CD14-positive monocyte (primary cell): ENCODE measurements around the gene DYNC1I1. TPM values are rescaled to one million over a fixed set of nuclear protein-coding genes. Genes with fewer than 3 reads are reported as not detected.

ENCODE experiments used
- DNase-seq, 3 donors: peaks; one replicate each; pipeline ENCODE4 v3.0.0-alpha.2; 2011 to 2022
- H2AFZ ChIP-seq: 2 replicates; pipeline ENCODE4 v1.6.0; 2012; ENCODE audit warnings: mild to moderate bottlenecking, low read depth, low read length, inconsistent platforms; ENCODE audit not compliant: insufficient read depth, poor library complexity, severe bottlenecking
- H3K27ac ChIP-seq, 2 donors: 1 replicate in 1 of 2; 2 replicates in 1 of 2; pipeline ENCODE4 v1.5.1; 2012 to 2013; ENCODE audit warnings: low read length in 2 of 2, control low read depth in 1 of 2, inconsistent platforms in 1 of 2, low read depth in 1 of 2, mild to moderate bottlenecking in 1 of 2
- H3K27me3 ChIP-seq, 2 donors: one replicate each; pipeline versions ENCODE4 v1.6.0 to v1.6.1; 2011 to 2013; ENCODE audit warnings: low read length in 2 of 2; ENCODE audit not compliant: control insufficient read depth in 2 of 2, insufficient read depth in 2 of 2
- H3K36me3 ChIP-seq, 2 donors: replicated peaks in 1 of 2; 1 replicate in 1 of 2; 2 replicates in 1 of 2; pipeline versions ENCODE4 v1.5.1 to v1.6.1; 2012 to 2013; ENCODE audit warnings: low read length in 2 of 2, control low read depth in 1 of 2, inconsistent platforms in 1 of 2, mild to moderate bottlenecking in 1 of 2; ENCODE audit not compliant: insufficient read depth in 2 of 2, control insufficient read depth in 1 of 2
- H3K4me1 ChIP-seq, 2 donors: 1 replicate in 1 of 2; 2 replicates in 1 of 2; pipeline versions ENCODE4 v1.5.1 to v1.6.1; 2012 to 2013; ENCODE audit warnings: low read length in 2 of 2, control low read depth in 1 of 2, inconsistent platforms in 1 of 2, mild to moderate bottlenecking in 1 of 2, moderate library complexity in 1 of 2; ENCODE audit not compliant: insufficient read depth in 2 of 2, control insufficient read depth in 1 of 2
- H3K4me2 ChIP-seq: replicated peaks from 2 replicates; pipeline ENCODE3; 2012; ENCODE audit warnings: low read length, moderate library complexity, mild to moderate bottlenecking; ENCODE audit not compliant: poor library complexity, severe bottlenecking; ENCODE audit errors: extremely low read depth
- H3K4me3 ChIP-seq, 3 experiments: fragments of 200-600 bp in 1 of 3; sonication (generic) in 1 of 3; replicated peaks in 1 of 3; 1 replicate in 2 of 3; 2 replicates in 1 of 3; pipeline ENCODE4 v1.5.1; 2011 to 2013; ENCODE audit warnings: low read length in 3 of 3, mild to moderate bottlenecking in 3 of 3, control low read depth in 2 of 3, low read depth in 2 of 3, inconsistent platforms in 1 of 3, moderate library complexity in 1 of 3
- H3K79me2 ChIP-seq: 2 replicates; pipeline ENCODE4 v1.6.0; 2012; ENCODE audit warnings: mild to moderate bottlenecking, control low read depth, inconsistent platforms, low read length, moderate library complexity; ENCODE audit not compliant: insufficient read depth
- H3K9ac ChIP-seq: 2 replicates; pipeline ENCODE4 v1.6.0; 2017; ENCODE audit warnings: low read length, mild to moderate bottlenecking; ENCODE audit not compliant: insufficient read depth, poor library complexity, severe bottlenecking
- H3K9me3 ChIP-seq, 2 donors: replicated peaks in 1 of 2; 1 replicate in 1 of 2; 2 replicates in 1 of 2; pipeline versions ENCODE4 v1.5.1 to v1.6.1; 2012 to 2013; ENCODE audit warnings: low read length in 2 of 2, control low read depth in 1 of 2; ENCODE audit not compliant: control insufficient read depth in 1 of 2, insufficient read depth in 1 of 2
- H4K20me1 ChIP-seq: 2 replicates; pipeline ENCODE4 v1.6.0; 2012; ENCODE audit warnings: mild to moderate bottlenecking, low read length, control low read depth, moderate library complexity; ENCODE audit not compliant: insufficient read depth
- H3K27ac Mint-ChIP-seq, 7 donors: one replicate each; pipeline ENCODE4 v1.8.0; 2020; ENCODE audit warnings: mild to moderate bottlenecking in 7 of 7, mixed read lengths in 7 of 7, moderate library complexity in 6 of 7, inconsistent platforms in 2 of 7
- H3K27me3 Mint-ChIP-seq, 3 donors: one replicate each; pipeline ENCODE4 v1.8.0; 2021 to 2022; ENCODE audit warnings: low read depth in 3 of 3, mild to moderate bottlenecking in 3 of 3, mixed read lengths in 3 of 3, moderate library complexity in 3 of 3, inconsistent platforms in 1 of 3
- H3K36me3 Mint-ChIP-seq, 2 donors: one replicate each; pipeline ENCODE4 v1.8.0; 2020; ENCODE audit warnings: mixed read lengths in 2 of 2, inconsistent platforms in 1 of 2, mild to moderate bottlenecking in 1 of 2
- H3K4me1 Mint-ChIP-seq: one replicate; pipeline ENCODE4 v1.8.0; 2020; ENCODE audit warnings: mild to moderate bottlenecking, mixed read lengths
- H3K4me3 Mint-ChIP-seq, 2 donors: one replicate each; pipeline ENCODE4 v1.8.0; 2020; ENCODE audit warnings: mild to moderate bottlenecking in 2 of 2, mixed read lengths in 2 of 2, moderate library complexity in 1 of 2
- H3K9me3 Mint-ChIP-seq, 7 donors: one replicate each; pipeline ENCODE4 v1.8.0; 2020 to 2022; ENCODE audit warnings: mixed read lengths in 7 of 7, mild to moderate bottlenecking in 6 of 7, moderate library complexity in 6 of 7, inconsistent platforms in 2 of 7
- WGBS: methylation state at CpG from one replicate; pipeline ENCODE4 v1.1.5; 2013; ENCODE audit warnings: missing lambda C conversion rate; ENCODE audit not compliant: insufficient coverage; 5-methylcytosine and 5-hydroxymethylcytosine counted together
- intact Hi-C, 2 donors: fragments of 100-400 bp; cut with micrococcal nuclease; formaldehyde crosslinking; loops; one replicate each; pipeline versions ENCODE4 v1.15.0 to v1.15.1; 2023
- polyA plus RNA-seq, 3 donors: library from polyadenylated mRNA; depleted of rRNA in 1 of 3; unstranded in 2 of 3; stranded (reverse) in 1 of 3; fragments of 300-500 nt in 2 of 3; fragments of >200 nt in 1 of 3; fragmentation: Illumina TruSeq in 2 of 3; gene quantifications; 1 replicate in 2 of 3; 2 replicates in 1 of 3; pipeline ENCODE4 v1.2.3, GENCODE V29; 2012 to 2021
- TF ChIP-seq, protein P1 (sequence below): fragments of 200-600 bp; IDR thresholded peaks from one replicate; pipeline ENCODE4 v1.8.0; 2022; ENCODE audit warnings: antibody characterized with exemption, mild to moderate bottlenecking

DYNC1I1 gene
- polyA plus RNA-seq, 3 donors = not detected

DNA sequence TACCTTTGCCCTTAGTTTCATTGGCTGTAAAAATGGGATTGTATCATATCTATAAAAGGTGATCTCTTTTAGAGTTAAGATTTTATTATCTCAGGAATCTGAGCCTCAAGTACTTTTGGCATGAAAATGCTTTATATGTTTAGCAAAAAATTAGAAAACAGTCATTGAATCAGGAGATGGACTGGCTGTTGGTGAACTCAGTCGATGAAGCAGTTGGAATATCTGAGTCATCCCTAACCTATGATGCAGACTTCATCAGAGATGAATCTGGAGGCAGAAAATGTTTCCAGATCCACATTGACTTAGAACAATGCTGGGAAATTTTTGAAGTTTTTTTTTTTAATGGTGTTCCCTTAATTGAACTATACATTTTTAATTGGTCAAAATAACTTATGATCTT is 321.1 kb downstream of the DYNC1I1 start:
- TF ChIP-seq, protein P1, sequence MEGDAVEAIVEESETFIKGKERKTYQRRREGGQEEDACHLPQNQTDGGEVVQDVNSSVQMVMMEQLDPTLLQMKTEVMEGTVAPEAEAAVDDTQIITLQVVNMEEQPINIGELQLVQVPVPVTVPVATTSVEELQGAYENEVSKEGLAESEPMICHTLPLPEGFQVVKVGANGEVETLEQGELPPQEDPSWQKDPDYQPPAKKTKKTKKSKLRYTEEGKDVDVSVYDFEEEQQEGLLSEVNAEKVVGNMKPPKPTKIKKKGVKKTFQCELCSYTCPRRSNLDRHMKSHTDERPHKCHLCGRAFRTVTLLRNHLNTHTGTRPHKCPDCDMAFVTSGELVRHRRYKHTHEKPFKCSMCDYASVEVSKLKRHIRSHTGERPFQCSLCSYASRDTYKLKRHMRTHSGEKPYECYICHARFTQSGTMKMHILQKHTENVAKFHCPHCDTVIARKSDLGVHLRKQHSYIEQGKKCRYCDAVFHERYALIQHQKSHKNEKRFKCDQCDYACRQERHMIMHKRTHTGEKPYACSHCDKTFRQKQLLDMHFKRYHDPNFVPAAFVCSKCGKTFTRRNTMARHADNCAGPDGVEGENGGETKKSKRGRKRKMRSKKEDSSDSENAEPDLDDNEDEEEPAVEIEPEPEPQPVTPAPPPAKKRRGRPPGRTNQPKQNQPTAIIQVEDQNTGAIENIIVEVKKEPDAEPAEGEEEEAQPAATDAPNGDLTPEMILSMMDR = no peak
- H3K27me3 ChIP-seq = peaks cover 0 to 2% of the 10 kb centered on the region in 2 donors
- H3K27ac ChIP-seq = no peak overlapping the region
- intact Hi-C loops = no loop called here
- no peaks in the 10 kb centered on the region for H4K20me1 ChIP-seq
- H2AFZ ChIP-seq = no peak overlapping the region
- 86% methylated on average over 1 of the region's 1 CpG for WGBS
- no peak overlapping the region for H3K27ac Mint-ChIP-seq
- H3K36me3 Mint-ChIP-seq = no peaks in the 10 kb centered on the region
- H3K4me3 ChIP-seq = no peak overlapping the region
- peaks cover 0 to 2% (median 0%) of the 10 kb centered on the region in 7 donors for H3K9me3 Mint-ChIP-seq
- no peak overlapping the region for H3K4me2 ChIP-seq
- peaks cover 2 to 10% (median 4%) of the 10 kb centered on the region in 3 donors for H3K27me3 Mint-ChIP-seq
- H3K36me3 ChIP-seq = no peaks in the 10 kb centered on the region
- H3K4me1 ChIP-seq = no peaks in the 10 kb centered on the region
- H3K79me2 ChIP-seq = no peaks in the 10 kb centered on the region
- no peaks in the 10 kb centered on the region for H3K9me3 ChIP-seq
- no peak overlapping the region for H3K4me3 Mint-ChIP-seq
- H3K9ac ChIP-seq = no peak overlapping the region
- no peak for DNase-seq
- no peaks in the 10 kb centered on the region for H3K4me1 Mint-ChIP-seq

DNA sequence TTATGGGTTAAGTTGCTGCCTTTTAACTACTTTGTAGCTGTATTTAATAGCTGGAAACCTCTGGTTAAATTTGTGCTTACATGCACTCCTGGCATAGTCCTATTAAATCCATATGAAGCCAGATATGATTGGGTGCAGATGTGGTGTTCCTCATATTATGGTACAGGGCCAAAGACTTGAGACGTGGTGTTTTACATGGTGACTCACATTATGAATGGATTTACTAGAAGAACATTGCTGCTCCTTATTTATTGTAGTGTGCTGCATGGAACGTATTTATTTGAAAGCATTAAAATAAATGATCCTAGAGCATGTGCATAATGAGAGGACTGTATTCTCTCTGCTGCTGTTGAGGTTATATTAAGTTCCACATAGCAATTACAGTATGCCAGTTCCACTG is 325.5 kb downstream of the DYNC1I1 start:
- Mint-ChIP-seq H3K4me1 (no peaks in the 10 kb centered on the region), H3K27ac (no peak overlapping the region), H3K36me3 (no peaks in the 10 kb centered on the region), H3K27me3 (peaks cover 0 to 4% (median 4%) of the 10 kb centered on the region in 3 donors), H3K9me3 (peaks cover 0 to 5% (median 0%) of the 10 kb centered on the region in 7 donors), H3K4me3 (no peak overlapping the region)
- Histone ChIP-seq H3K9ac (no peak overlapping the region), H3K4me2 (no peak overlapping the region), H3K79me2 (no peaks in the 10 kb centered on the region), H3K27me3 (no peaks in the 10 kb centered on the region), H3K27ac (no peak overlapping the region), H3K4me3 (no peak overlapping the region), H3K36me3 (no peaks in the 10 kb centered on the region), H4K20me1 (no peaks in the 10 kb centered on the region), H2AFZ (no peak overlapping the region), H3K4me1 (no peaks in the 10 kb centered on the region), H3K9me3 (no peaks in the 10 kb centered on the region)
- intact Hi-C loops = no loop called here
- 60% methylated on average over 1 of the region's 2 CpGs for WGBS
- TF ChIP-seq, protein P1 = no peak
- DNase-seq = no peak
